SK-N-MC (cell line): ENCODE data around the gene VPS4B.

Source experiments
- EZH2 ChIP-seq: fragments of 200-600 bp; sonication (generic); IDR thresholded peaks from one replicate; pipeline ENCODE4 v1.6.1; 2017; ENCODE audit warnings: antibody characterized with exemption
- FOXP2 ChIP-seq: optimal IDR thresholded peaks from 2 replicates; pipeline ENCODE3; 2011; ENCODE audit warnings: mild to moderate bottlenecking, moderate library complexity; ENCODE audit not compliant: insufficient read depth; ENCODE audit errors: extremely low read length, control extremely low read depth
- POLR2AphosphoS5 ChIP-seq: IDR thresholded peaks from 2 replicates; pipeline ENCODE4 v1.6.1; 2012; ENCODE audit warnings: mild to moderate bottlenecking, low read depth, low read length, borderline replicate concordance

- TF ChIP-seq POLR2AphosphoS5 (no peak), EZH2 (no peak), FOXP2 (no peak)
Observed at GRCh38 chr18:63457977-63458376, 35.7 kb upstream of the VPS4B start.
